Thymus (tissue), 11 donors: ENCODE results near the gene TMUB1. TPM values are rescaled to one million over a fixed set of nuclear protein-coding genes. Genes with fewer than 3 reads are reported as not detected.

Experiments
- DNase-seq, 9 donors: peaks; one replicate each; pipeline ENCODE4 v3.0.0-alpha.2; 2013; ENCODE audit warnings: low spot score in 9 of 9, low read depth in 6 of 9, missing footprints in 1 of 9
- H3K27ac ChIP-seq, 2 donors: one replicate each; pipeline ENCODE4 v1.5.1; 2013; ENCODE audit warnings: control low read depth in 1 of 2, low read depth in 1 of 2, low read length in 1 of 2, mild to moderate bottlenecking in 1 of 2, moderate library complexity in 1 of 2
- H3K27me3 ChIP-seq, 2 donors: one replicate each; pipeline ENCODE4 v1.5.1; 2013; ENCODE audit warnings: low read length in 1 of 2; ENCODE audit not compliant: control insufficient read depth in 2 of 2, insufficient read depth in 1 of 2
- H3K36me3 ChIP-seq, 2 donors: one replicate each; pipeline ENCODE4 v1.5.1; 2013; ENCODE audit warnings: low read length in 1 of 2, mild to moderate bottlenecking in 1 of 2, moderate library complexity in 1 of 2; ENCODE audit not compliant: control insufficient read depth in 2 of 2, insufficient read depth in 2 of 2
- H3K4me1 ChIP-seq, 2 donors: one replicate each; pipeline ENCODE4 v1.5.1; 2013; ENCODE audit warnings: low read length in 2 of 2; ENCODE audit not compliant: control insufficient read depth in 2 of 2, insufficient read depth in 2 of 2
- H3K4me3 ChIP-seq, 2 donors: one replicate each; pipeline ENCODE4 v1.5.1; 2013; ENCODE audit warnings: low read length in 2 of 2, control low read depth in 1 of 2, mild to moderate bottlenecking in 1 of 2
- H3K9me3 ChIP-seq, 2 donors: one replicate each; pipeline ENCODE4 v1.5.1; 2013; ENCODE audit warnings: low read length in 1 of 2, mild to moderate bottlenecking in 1 of 2; ENCODE audit not compliant: control insufficient read depth in 2 of 2, insufficient read depth in 1 of 2
- WGBS: extraction: QIAGEN DNeasy Blood & Tissue Kit; methylation state at CpG from one replicate; pipeline ENCODE4 v1.1.7; 2013; 5-methylcytosine and 5-hydroxymethylcytosine counted together
- polyA plus RNA-seq: library from polyadenylated mRNA; stranded (reverse); fragments of 200-250 nt; gene quantifications from one replicate; pipeline ENCODE4 v1.2.3, GENCODE V29; 2013
- total RNA-seq: library from RNA; stranded (reverse); fragments of 120-200 nt; gene quantifications from one replicate; pipeline ENCODE4 v1.2.4, GENCODE V29; 2013
- donor health status: healthy.

The TMUB1 gene
- total and polyA plus RNA-seq, 2 donors = 17.0 to 68.4 TPM

DNA sequence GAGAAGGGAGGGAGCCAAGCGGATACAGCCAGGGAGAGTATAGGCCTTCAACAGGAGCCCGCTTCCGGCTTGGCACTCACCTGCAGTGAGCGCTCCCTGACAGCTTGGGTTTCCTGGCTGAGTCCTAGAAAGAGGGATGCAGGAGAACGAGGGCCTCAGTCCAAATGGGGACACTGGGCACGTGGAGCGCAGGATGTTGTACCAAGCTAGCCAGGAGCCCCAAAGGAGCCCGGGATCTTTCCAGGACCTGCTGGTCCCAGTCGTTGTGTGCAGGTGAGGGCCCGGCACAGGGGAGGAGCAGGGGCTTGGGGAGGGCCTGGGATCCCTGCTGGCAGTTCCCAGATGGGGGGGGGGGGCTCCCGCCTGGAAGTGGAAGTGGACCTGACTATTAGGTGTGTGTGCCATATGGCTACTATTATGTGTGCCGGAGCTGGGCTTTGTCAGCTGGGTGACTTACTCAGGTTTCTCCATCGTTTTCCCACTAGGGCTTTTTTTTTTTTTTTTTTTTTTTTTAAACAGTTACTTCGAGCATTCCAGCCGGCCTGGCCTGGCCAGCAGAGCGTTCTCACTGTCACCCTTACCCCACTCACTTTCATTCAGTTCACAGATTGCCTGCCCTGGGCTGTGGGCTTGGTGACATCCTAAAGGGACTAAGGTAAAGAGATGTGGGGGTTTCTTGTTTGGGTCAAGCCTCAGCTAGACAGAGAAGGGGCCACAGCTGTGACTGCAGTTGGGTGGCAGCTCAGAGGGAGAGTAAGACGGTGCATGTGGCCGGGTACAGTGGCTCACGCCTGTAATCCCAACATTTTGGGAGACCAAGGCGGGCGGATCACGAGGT is 6.8 kb upstream of the TMUB1 start:
- DNase-seq = no peak
- 94% methylated on average over 22 of the region's 22 CpGs for WGBS
- no peaks in the 10 kb centered on the region for H3K36me3 ChIP-seq
- H3K27ac ChIP-seq = peak overlapping the region in 1 of 2 donors; percentile 55
- peaks cover 45 to 85% of the 10 kb centered on the region in 2 donors for H3K27me3 ChIP-seq
- peaks cover 3 to 35% of the 10 kb centered on the region in 2 donors for H3K4me1 ChIP-seq
- H3K4me3 ChIP-seq = no peak overlapping the region
- H3K9me3 ChIP-seq = peaks cover 0 to 4% of the 10 kb centered on the region in 2 donors

GRCh38 chr7:151088856-151089699 is 5.8 kb upstream of the TMUB1 start:
- Histone ChIP-seq H3K9me3 (peaks cover 0 to 4% of the 10 kb centered on the region in 2 donors), H3K27me3 (peaks cover 55 to 90% of the 10 kb centered on the region in 2 donors), H3K36me3 (no peaks in the 10 kb centered on the region), H3K4me1 (peaks cover 3 to 35% of the 10 kb centered on the region in 2 donors), H3K4me3 (no peak overlapping the region), H3K27ac (peak overlapping the region; percentile 37 to 75)
- 5% methylated on average over 30 of the region's 30 CpGs for WGBS
- no peak for DNase-seq

DNA sequence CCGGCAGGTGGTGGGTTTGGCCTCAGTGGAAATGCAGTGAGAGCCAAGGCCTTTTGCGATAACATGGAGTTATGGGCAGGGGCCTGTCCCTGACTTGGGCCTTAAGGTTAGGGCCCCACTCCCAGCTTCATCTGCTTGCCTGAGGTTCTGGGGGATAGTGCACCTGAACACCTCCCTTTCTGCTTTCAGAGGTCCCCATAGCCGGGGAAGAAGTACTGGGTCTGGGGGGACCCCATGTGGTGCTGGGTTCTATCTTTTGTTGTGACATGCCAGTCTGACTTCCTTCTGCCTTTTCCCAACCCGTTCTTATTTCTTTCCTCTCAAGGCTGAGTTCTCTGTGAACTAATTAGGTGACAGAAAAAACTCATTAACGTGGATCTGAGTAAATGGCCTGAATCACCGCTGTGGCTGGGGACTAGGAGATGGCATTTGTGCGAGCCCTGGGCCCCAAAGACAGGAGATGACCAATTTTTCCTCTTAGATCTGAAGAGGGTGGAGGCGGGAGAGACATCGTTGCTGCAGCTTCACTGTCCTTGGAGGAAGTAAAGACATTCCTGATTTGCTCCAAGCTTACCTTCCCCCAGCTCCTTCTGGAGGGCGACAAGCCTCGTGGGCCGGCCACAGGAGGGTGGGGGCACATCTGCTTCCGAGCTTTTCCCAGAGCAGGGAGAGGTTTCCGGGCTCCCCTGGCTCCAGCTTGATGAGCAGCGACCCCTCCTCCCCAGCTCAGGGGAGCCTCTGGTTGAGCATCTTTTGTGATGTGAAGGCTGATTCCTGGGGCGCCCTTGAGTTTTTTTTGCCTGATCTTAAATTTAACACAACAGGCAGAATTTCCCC is 4.9 kb upstream of the TMUB1 start:
- no peak for DNase-seq
- H3K9me3 ChIP-seq = peaks cover 0 to 4% of the 10 kb centered on the region in 2 donors
- no peaks in the 10 kb centered on the region for H3K36me3 ChIP-seq
- H3K27ac ChIP-seq = peak overlapping the region in 1 of 2 donors; percentile 51
- 40% methylated on average over 16 of the region's 16 CpGs for whole genome bisulfite sequencing
- peaks cover 3 to 41% of the 10 kb centered on the region in 2 donors for H3K4me1 ChIP-seq
- H3K4me3 ChIP-seq = peak overlapping the region in 1 of 2 donors; percentile 13
- H3K27me3 ChIP-seq = peaks cover 62 to 90% of the 10 kb centered on the region in 2 donors

GRCh38 chr7:151087245-151088018 is 4.1 kb upstream of the TMUB1 start:
- H3K4me1 ChIP-seq = peaks cover 6 to 44% of the 10 kb centered on the region in 2 donors
- no peak overlapping the region for H3K27ac ChIP-seq
- no peak for DNase-seq
- peaks cover 0 to 4% of the 10 kb centered on the region in 2 donors for H3K9me3 ChIP-seq
- 4% methylated on average over 70 of the region's 70 CpGs for WGBS
- peak overlapping the region; percentile 27 to 62 for H3K4me3 ChIP-seq
- peaks cover 62 to 84% of the 10 kb centered on the region in 2 donors for H3K27me3 ChIP-seq
- H3K36me3 ChIP-seq = no peaks in the 10 kb centered on the region

DNA sequence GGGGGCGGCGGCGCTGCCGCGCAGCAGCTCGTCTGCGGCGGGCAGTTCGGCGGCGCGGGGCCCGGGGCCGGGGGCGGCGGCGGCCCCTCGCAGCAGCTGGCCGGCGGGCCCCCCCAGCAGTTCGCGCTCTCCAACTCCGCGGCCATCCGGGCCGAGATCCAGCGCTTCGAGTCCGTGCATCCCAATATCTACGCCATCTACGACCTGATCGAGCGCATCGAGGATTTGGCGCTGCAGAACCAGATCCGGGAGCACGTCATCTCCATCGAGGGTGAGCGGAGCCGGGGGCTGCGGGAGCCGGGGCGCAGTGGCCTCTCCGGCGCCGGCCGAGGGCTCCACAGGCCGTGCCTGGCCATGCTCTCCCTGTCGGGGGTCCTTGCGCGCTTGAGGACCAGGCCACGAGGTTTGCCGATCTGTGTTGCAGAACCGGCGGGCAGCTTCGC is 3.5 kb upstream of the TMUB1 start:
- Histone ChIP-seq H3K36me3 (peaks cover 0 to 2% of the 10 kb centered on the region in 2 donors), H3K4me1 (peaks cover 12 to 50% of the 10 kb centered on the region in 2 donors), H3K27me3 (peaks cover 62 to 77% of the 10 kb centered on the region in 2 donors), H3K27ac (peak overlapping the region in 1 of 2 donors; percentile 20), H3K4me3 (peak overlapping the region; percentile 27 to 62), H3K9me3 (peaks cover 0 to 4% of the 10 kb centered on the region in 2 donors)
- no peak for DNase-seq
- 1% methylated on average over 54 of the region's 56 CpGs for WGBS

- H3K36me3 ChIP-seq = peaks cover 0 to 7% of the 10 kb centered on the region in 2 donors
- peaks cover 62 to 69% of the 10 kb centered on the region in 2 donors for H3K27me3 ChIP-seq
- DNase-seq = peak in 1 of 9 donors; percentile 35
- peak within 1 kb of the TSS in 1 of 2 donors; percentile 20 for H3K27ac ChIP-seq
- peaks cover 0 to 4% of the 10 kb centered on the region in 2 donors for H3K9me3 ChIP-seq
- WGBS = 1% methylated on average over 81 of the region's 84 CpGs
- H3K4me1 ChIP-seq = peaks cover 20 to 58% of the 10 kb centered on the region in 2 donors
- peak within 1 kb of the TSS; percentile 27 to 62 for H3K4me3 ChIP-seq
Measured at GRCh38 chr7:151085691-151086620, 2.7 kb upstream of the TMUB1 start, which contains the start of gene AGAP3. TSS of gene AGAP3 (plus strand) at chr7:151086475. CDS start at chr7:151086742, 267 bp downstream.

GRCh38 chr7:151085329-151085690 is 2.0 kb upstream of the TMUB1 start:
- H3K9me3 ChIP-seq = peaks cover 0 to 4% of the 10 kb centered on the region in 2 donors
- H3K36me3 ChIP-seq = peaks cover 0 to 7% of the 10 kb centered on the region in 2 donors
- H3K4me3 ChIP-seq = no peak overlapping the region
- H3K27me3 ChIP-seq = peaks cover 61 to 65% of the 10 kb centered on the region in 2 donors
- H3K27ac ChIP-seq = no peak overlapping the region
- 56% methylated on average over 5 of the region's 5 CpGs for WGBS
- H3K4me1 ChIP-seq = peaks cover 20 to 59% of the 10 kb centered on the region in 2 donors
- no peak for DNase-seq
